GM21367 (cell line): Measurements from ENCODE around the gene RHOBTB1.

ENCODE experiments used
- ATAC-seq: cut with Tn5 transposase; IDR thresholded peaks from one replicate; pipeline ENCODE4 v1.9.1; 2021; ENCODE audit not compliant: unreplicated experiment

Gene RHOBTB1

DNA sequence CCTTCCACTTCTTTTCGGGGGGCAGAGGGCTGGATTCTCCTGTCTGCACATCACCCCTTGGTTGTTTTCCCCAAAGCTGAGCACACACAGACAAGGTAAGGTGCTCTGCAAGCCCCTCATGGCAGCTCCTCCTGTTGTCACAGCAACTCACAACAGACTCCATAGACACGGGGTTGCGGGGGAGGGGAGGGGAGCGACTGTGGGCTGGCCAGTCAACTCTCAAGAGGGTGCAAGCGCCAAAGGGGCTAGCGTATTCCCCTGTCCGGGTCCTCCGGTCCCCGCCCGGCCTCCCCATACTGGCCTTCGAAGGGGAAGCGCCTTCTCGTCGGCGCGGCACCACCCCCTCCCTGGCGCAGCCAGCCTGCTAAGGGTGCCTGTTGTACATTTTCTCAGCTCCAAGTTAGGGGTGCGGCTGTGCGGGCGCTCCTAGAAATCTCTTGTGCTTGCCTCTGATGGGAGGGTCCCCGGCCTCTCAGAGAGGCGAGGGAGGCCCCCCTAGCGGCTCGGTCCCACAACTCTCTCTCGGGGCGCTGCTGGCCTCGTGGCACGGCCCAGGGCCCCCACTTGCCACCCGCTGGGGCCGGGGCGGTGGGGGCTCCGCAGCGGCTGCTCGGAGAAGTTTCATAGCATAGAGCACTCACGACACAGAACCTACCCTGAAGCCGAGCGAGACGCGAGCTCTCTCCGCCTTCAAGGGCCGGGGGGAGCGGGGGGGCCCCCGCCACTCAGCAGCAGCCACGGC lies 498 bp downstream of the RHOBTB1 start:
- ATAC-seq = peak; percentile 28

GRCh38 chr10:60942788-60943315 lies 1.1 kb downstream of the RHOBTB1 start:
- peak; percentile 43 for ATAC-seq

DNA sequence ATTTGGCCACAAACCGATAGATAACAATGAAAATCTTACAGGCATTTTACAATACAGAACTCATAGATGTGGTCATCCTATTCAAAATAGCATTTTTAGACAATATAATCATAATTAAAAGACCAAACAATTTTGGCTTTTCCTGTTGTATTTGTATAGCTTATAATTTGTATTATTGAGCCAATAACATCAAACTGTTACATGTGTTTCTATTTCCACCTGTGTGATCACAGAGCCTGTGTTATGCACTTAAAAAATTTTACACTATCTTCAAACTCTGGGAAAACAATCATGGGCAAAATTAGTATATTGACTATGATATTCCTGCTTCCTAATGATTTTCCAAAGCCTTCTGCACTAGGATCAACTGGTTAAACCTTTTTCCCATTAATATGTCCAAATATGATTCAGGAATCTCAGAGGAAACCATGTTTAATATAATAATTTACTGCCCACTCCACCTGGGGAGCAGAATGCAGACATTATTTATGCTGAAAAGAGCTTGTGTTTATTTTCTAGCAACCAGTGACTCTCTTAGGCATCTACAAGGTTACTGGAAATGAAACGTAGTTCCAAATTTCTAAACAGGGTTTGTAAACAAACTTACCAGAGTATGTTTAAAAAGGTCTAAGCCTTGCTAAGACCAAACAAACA lies 1.7 kb downstream of the RHOBTB1 start:
- no peak for ATAC-seq

GRCh38 chr10:60940446-60940845 lies 3.5 kb downstream of the RHOBTB1 start:
- ATAC-seq = no peak

DNA sequence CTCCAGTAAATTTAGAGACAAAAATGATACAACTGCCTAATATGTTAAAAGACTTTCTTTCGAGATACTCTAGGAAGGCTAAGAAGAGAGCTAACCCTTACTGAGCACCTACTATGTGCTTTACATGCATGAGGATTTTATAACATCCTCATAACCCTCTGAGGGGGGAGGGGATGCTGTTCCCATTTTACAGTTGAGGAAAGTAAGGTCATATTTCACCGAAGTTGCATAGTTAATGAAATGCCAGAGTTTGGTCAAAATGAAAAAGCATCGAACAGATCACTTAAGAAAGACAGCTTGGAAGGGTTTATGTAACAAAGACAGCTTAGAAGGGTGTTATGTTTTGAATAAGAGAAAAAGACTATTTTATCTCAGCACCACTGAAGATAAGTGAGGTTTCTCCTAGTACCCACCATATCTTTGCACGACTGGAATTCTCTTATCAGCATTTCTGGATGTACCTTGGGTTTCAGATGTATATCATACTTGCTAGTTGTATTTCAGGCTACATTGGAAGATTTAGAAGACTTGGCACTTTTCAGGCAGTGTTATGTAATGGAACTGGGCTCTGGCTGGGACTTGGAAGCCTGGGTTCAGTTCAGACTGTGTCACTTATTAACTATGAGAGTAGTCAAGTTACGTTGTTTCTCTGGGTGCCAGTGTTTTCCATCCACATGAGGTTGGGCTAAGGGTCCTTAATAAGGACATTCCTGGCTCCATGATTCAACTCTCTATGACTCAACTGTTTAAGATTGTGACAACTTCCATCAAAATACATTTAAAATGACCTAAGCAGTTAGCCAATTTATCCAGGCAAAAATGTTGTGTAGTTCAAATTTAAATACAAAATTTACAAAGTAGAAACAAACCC lies 6.0 kb downstream of the RHOBTB1 start:
- ATAC-seq = no peak

DNA sequence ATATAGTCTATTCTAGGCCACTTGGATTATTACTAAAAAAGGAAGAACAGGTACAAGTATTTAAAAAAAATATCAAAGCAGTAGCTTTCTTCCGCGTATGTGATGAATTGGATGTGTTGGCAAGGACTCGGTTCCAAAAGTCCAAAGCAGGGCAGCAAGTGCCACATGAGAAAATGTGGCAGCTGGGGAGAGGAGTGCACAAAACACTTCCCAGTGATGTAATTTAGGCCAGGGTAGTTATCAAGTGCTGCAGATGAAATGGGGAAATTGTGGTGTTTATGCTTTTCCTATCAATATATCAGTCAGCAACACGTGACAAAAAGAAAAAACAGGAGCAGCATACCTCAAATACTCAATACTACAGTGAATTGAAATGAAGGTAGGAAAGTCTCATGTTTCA lies 7.0 kb downstream of the RHOBTB1 start:
- ATAC-seq = no peak

DNA sequence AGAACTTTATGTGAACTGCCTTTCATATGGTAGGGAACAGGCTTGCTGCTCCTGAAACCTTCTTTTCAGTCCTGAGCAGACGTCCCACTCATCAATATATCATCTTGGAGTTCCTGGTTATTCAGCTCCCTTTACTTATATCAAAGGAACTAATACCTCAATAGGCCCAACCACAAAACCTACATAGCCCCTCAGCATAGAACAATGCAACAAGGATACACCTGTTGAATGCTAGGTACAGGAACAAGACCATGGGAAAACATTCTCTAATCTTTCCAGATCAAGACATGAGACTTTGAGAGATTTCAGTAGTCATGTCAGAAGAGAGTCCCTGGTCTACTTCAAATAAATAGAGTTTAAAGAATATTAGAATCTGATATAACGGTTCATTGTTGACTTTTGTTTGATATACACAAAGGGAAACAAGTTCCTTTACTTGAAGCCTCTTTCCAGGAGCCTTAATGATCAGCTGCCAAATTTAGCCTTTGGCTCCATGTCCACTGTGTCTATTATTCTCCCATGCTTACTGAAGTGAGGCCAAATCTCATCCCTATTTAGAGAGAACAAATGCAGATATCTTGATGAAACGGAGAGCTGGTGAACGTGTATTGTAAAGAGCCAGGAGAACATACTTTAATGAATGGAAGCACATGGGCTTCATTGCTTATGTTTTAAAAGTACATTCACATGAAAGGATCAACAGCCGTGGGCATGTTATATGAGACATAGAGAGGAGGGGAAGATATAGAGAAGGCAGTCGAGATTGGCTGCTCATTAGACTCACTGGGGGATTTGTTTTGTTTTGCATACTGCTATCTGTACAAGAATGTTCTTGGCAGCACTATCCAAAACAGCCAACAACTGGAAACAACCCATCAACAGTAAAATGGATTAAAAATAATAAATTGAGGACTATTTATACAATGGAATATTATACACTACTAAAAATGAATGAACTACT lies 9.5 kb downstream of the RHOBTB1 start:
- ATAC-seq = no peak

DNA sequence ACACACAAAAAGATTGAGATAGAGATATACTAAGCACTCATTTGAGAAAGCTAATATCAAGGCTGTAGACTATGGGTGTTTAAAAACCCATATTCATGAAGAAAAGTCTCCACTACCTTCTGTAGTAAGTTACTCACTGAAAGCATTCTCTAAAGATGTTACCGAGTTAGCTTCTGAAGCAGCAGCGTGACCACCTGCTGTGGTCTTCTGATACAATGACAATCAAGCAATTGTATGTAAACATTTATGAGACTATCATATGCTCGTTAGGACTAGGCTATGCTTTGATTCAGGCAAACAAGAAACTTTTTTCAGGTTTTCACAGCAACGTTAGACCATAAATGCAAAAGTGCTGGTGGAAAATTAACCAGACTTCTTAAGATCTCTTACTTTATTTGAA lies 11.2 kb downstream of the RHOBTB1 start:
- ATAC-seq = no peak

DNA sequence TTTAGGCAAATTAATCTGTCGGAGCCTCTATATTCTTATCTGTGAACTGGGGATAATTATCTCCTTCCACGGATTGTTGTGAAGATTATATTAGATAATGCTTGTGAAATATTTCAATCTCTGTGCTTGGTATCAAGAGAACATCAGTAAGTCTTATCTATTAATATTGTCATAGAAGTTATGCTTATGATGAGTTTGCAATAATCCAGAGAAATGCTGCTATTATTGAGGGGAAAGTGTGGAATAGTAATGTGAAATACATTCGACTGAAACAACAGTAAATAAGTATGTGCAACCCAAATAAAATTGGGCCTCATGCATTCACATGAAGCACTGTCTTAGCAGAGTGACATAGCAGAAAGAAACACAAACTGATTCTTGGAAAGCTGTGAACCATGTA lies 13.7 kb downstream of the RHOBTB1 start:
- ATAC-seq = no peak

DNA sequence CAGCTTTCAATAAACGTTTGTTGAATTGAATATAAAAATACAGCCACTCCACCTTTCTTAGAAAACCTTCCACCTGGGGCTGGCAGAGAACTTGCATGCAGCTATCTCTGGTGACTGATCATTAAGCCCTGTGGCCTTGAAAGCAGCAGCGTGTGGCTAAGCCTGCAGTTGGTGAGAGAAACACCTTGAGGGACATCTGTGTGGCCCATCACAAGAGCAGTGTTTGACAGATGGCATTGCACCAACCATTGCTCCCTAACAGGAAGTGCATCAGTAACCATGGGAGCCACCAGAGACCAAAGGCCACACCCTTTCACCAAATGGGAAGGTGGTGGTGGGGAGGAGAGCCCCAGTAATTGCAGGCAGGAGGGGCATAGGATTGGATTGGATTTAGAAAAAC lies 22.4 kb downstream of the RHOBTB1 start:
- ATAC-seq = no peak

GRCh38 chr10:60920479-60920878 lies 23.5 kb downstream of the RHOBTB1 start:
- ATAC-seq = no peak

DNA sequence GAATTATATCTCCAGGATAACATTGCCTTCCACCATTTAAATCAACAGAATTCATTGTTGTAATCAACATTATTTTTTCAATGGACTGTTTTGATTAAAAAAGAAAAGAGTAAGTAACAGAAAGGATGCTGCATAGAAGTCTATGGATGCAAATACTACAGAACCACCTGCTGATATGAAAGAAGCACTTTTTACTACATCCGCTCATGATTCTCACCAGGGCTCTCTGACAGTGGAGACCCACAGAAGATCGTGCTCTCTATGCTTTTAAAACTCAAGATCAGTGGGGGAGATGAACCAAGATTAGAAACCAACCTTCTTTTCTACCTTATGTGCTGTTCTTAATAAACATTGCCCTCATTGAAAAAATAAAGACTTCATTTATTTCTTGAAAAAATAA lies 24.4 kb downstream of the RHOBTB1 start:
- no peak for ATAC-seq

GRCh38 chr10:60917331-60918280 lies 26.4 kb downstream of the RHOBTB1 start:
- no peak for ATAC-seq

DNA sequence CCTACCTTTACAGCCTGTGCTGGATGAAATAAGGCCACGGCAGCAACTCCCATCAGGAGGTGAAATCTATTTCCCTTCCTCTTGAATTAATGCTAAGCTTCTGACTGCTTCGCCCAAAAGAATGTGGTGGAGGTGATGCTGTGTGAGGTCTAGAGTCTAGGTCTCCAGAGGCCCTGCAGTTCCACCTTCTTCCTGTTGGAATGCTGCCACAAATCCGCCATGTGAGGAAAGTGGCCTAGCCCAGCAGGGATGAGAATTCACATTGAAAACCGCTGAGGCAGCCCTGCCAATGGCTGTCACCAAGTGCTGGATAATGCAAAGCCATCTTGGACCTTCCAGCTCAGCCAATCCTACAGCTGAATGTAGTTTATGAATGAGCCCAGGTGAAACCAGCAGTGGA lies 28.0 kb downstream of the RHOBTB1 start:
- no peak for ATAC-seq

DNA sequence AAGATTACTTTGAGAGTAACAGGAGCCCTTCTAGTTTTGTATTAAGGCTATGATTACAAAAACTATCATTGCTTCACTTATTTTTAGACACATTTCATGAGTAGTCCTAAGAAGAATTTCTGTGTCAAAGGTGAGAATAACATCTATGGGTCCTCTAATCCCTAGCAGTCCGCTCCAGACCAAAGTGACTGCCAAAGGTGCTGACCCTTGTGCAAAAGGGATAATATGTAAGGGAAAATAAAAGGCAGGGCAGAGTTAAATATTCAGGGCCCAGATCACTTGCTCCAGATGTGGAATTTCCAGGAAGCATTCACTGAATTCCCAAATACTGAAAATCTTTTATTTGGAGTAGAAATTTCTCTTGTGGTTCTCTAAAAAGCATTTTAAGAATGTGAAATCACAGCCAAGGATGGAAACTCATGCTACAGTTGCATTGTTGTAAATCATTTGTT lies 29.3 kb downstream of the RHOBTB1 start:
- ATAC-seq = no peak

- ATAC-seq = no peak
These were observed 30.3 kb downstream of the RHOBTB1 start for GRCh38 chr10:60913657-60914056.

DNA sequence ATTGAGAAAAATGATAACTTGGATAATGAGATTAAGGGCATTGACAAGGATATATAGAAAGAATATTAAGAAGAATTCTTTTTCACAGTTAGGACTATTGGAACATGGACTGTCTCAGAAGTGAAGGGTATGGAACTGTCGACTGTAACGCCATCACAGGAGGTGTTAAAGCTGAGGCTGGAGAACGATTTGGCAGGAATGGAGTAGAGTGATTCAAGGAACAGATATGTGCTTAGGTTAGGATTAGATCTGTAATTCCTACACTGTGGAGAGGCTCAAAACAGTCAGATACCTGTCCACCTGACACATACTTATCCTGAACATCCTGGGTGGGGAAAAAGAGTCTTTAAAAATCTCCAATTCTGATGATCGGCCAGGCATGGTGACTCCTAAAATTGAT lies 30.9 kb downstream of the RHOBTB1 start:
- no peak for ATAC-seq

DNA sequence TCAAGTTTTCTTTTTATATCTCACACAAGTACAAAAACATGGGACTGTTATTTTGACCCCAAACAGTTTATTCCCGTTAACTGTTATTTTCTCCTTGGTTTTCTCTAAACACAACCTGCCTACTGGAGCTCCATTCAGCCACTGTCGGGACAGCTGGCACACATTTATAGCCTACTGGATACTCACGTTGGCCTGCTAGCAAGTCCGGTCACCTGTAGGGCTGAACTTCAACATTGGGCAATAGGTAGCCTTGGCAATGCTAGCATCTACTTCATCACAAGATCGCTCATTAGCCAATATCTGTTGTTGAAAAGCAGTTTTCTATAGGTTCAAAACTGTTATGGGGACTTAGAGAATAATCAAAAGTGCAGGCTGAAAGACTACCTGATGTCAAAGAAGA lies 32.3 kb downstream of the RHOBTB1 start:
- no peak for ATAC-seq

DNA sequence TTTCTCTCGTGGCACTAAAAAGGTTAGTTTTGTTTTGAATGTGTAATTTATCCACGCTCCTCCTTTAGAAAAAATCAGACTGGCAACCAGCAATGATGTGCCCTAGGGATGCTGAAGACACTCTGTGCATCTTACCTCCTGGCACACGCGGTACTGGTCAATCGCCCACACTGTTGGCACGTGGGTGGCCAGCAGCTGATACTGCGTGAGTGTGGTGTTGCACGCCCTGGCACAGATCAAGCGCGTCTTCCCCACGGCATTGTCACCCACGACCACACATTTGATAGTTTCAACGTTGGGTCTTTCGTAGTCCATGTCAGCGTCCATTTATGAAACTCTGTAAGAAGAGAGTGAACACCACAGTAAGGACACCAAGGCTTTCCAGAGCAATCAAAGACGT lies 32.8 kb downstream of the RHOBTB1 start:
- ATAC-seq = no peak
